ENCODE results near the gene YES1. TPM values are rescaled to one million over a fixed set of nuclear protein-coding genes. Genes with fewer than 3 reads are reported as not detected.

Gene YES1
- total RNA-seq, 6 donors from 2014 or later, result 24.1 to 118 (median 55.0) TPM

DNA sequence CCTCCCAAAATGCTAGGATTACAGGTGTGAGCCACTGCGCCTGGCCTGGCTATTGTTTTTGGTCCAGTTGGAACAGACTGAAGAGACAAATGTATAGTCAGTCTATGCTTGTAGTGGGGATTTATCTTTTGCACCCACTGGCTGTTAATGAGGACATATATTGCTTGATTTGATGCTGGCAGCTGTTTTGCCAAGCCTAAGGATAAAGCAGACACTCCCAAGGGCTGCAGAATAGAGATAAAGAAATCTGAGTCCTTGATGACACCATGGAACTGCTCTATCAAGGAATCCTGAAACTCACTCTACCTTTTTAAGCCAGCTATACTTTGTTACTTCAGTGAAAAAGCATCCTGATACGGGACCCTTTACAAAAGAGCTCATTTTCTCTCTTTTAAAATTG is 56.5 kb downstream of the YES1 start:
- Histone ChIP-seq H3K36me3 (peaks cover 0 to 34% (median 0%) of the 10 kb centered on the region in 4 donors), H3K27ac (peak overlapping the region in 1 of 4 donors; percentile 10), H3K9me3 (no peaks in the 10 kb centered on the region), H3K27me3 (no peaks in the 10 kb centered on the region), H3K4me1 (no peaks in the 10 kb centered on the region), H3K4me3 (no peak overlapping the region)
- WGBS, 2 donors, result 66 to 67% methylated on average over 2 of the region's 2 CpGs
- DNase-seq (no peak), ATAC-seq (ENCODE audit: low FRiP score in 2 of 2) (no peak)
- TF ChIP-seq POLR2AphosphoS5 (IDR thresholded peaks at IDR 0.05) (no peak), EP300 (IDR thresholded peaks at IDR 0.05) (no peak), POLR2A (IDR thresholded peaks at IDR 0.05) (no peak)
- TF ChIP-seq, protein P1, sequence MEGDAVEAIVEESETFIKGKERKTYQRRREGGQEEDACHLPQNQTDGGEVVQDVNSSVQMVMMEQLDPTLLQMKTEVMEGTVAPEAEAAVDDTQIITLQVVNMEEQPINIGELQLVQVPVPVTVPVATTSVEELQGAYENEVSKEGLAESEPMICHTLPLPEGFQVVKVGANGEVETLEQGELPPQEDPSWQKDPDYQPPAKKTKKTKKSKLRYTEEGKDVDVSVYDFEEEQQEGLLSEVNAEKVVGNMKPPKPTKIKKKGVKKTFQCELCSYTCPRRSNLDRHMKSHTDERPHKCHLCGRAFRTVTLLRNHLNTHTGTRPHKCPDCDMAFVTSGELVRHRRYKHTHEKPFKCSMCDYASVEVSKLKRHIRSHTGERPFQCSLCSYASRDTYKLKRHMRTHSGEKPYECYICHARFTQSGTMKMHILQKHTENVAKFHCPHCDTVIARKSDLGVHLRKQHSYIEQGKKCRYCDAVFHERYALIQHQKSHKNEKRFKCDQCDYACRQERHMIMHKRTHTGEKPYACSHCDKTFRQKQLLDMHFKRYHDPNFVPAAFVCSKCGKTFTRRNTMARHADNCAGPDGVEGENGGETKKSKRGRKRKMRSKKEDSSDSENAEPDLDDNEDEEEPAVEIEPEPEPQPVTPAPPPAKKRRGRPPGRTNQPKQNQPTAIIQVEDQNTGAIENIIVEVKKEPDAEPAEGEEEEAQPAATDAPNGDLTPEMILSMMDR (IDR thresholded peaks at IDR 0.05), result no peak

DNA sequence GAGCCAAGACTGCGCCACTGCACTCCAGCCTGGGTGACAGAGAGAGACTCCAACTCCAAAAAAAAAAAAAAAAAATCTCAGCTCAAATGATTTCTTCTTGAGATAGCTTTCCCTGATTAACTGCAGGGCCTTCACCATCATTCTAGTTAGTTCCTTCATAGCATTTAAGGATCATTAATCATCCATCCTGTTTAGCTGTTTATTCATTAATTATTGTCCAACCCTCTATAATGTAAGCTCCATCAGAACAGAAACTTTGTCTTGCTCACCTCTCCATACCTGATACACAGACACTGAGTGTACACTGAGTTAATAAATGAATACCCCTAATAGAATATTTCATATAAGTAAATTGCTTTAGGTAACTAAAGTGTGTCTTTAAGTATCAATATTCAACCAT is 57.4 kb downstream of the YES1 start:
- DNase-seq, result no peak
- Histone ChIP-seq H3K9me3 (no peaks in the 10 kb centered on the region), H3K36me3 (peaks cover 0 to 41% (median 0%) of the 10 kb centered on the region in 4 donors), H3K27ac (no peak overlapping the region), H3K4me3 (no peak overlapping the region), H3K4me1 (no peaks in the 10 kb centered on the region), H3K27me3 (no peaks in the 10 kb centered on the region)
- 85 to 100% methylated on average over 1 of the region's 1 CpG for WGBS, 2 donors
- no peak for ATAC-seq (ENCODE audit: low FRiP score in 2 of 2)
- TF ChIP-seq EP300 (IDR thresholded peaks at IDR 0.05) (no peak), POLR2A (IDR thresholded peaks at IDR 0.05) (no peak), POLR2AphosphoS5 (IDR thresholded peaks at IDR 0.05) (no peak)
- TF ChIP-seq, protein P1 (IDR thresholded peaks at IDR 0.05), result no peak

DNA sequence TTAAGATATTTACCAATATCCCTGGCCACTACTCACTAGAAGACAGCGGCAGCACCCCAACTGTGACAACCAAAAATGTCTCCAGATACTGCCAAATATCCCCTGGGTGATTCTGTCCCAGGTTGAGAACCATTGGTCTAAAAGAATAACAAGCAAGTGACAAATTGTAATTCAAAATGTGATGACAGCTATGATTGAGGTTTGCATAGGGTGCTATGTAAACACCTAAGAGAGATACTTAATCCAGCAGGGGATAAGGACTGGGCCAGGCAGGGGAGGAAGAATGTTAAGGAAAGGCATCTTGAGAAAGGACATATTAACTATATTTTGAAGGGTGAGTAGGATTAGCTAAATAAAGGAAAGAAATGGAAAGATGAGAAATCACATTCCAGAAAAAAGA is 61.6 kb downstream of the YES1 start:
- Histone ChIP-seq H3K4me1 (no peaks in the 10 kb centered on the region), H3K27me3 (no peaks in the 10 kb centered on the region), H3K27ac (no peak overlapping the region), H3K36me3 (peaks cover 0 to 64% (median 2%) of the 10 kb centered on the region in 4 donors), H3K4me3 (no peak overlapping the region), H3K9me3 (no peaks in the 10 kb centered on the region)
- DNase-seq, result no peak
- TF ChIP-seq, protein P1 (IDR thresholded peaks at IDR 0.05), result no peak
- TF ChIP-seq POLR2AphosphoS5 (IDR thresholded peaks at IDR 0.05) (no peak), EP300 (IDR thresholded peaks at IDR 0.05) (no peak), POLR2A (IDR thresholded peaks at IDR 0.05) (no peak)
- ATAC-seq (ENCODE audit: low FRiP score in 2 of 2), result no peak
- whole genome bisulfite sequencing, 2 donors, result 89 to 100% methylated on average over 1 of the region's 1 CpG

DNA sequence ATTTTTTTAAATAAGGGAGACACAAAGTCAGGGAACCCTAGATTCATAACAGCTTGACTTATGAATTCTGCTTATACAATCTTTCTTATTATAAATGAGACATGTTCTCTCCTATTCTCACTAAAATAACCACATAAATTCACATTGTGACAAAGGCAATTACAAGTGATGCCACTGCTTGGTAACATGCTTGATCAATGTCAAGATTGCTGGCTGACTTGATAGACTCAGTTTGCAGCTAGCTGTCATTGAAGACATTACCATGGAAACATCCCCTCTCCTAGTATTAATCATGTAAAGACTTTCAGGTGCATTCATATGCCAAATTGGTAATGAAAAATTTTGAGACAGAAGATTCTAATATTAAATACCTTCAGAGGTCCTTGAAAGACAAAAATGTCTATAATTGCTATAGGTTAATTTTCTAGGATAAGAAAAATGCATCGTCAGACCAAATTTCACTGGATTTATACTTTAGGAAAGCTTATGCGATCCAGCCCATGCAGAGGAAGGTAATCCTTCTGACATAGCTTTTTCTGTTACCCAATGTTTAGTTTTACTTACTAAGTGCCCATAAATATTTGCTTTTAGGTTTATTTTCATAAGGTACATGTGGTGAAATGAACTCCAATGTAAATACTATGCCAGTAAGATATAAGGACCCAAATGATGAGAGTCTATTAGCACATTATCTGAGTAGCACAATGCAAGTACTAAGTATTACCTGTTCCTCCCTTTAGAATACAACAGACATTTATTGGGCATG is 67.0 kb downstream of the YES1 start:
- H3K36me3 ChIP-seq, result peaks cover 3 to 63% (median 8%) of the 10 kb centered on the region in 4 donors
- ATAC-seq (ENCODE audit: low FRiP score in 2 of 2) (no peak), DNase-seq (no peak)

More for the DNA sequence above, 67.0 kb downstream of the YES1 start:
- Histone ChIP-seq H3K4me1 (no peaks in the 10 kb centered on the region), H3K9me3 (no peaks in the 10 kb centered on the region), H3K27me3 (no peaks in the 10 kb centered on the region), H3K27ac (no peak overlapping the region), H3K4me3 (no peak overlapping the region)
- TF ChIP-seq POLR2A (IDR thresholded peaks at IDR 0.05) (no peak), POLR2AphosphoS5 (IDR thresholded peaks at IDR 0.05) (no peak), EP300 (IDR thresholded peaks at IDR 0.05) (no peak)
- TF ChIP-seq, protein P1 (IDR thresholded peaks at IDR 0.05), result no peak
- WGBS, 2 donors, result 87 to 95% methylated on average over 2 of the region's 2 CpGs
